HEK293 (cell line): ENCODE measurements around the gene MBOAT2.

Source experiments
- KLF10 ChIP-seq: fragments of 450-650 bp; IDR thresholded peaks from 2 replicates; pipeline ENCODE4 v1.5.1; 2018; ENCODE audit warnings: missing biosample characterization, mild to moderate bottlenecking, missing genetic modification characterization
- YY2 ChIP-seq: fragments of 450-650 bp; formaldehyde crosslinking; IDR thresholded peaks from 2 replicates; pipeline ENCODE4 v1.5.1; 2016; ENCODE audit warnings: missing biosample characterization, missing genetic modification characterization
- ZBTB8A ChIP-seq: fragments of 450-650 bp; formaldehyde crosslinking; IDR thresholded peaks from 2 replicates; pipeline ENCODE4 v1.5.1; 2016; ENCODE audit warnings: missing biosample characterization, missing genetic modification characterization
- ZFP3 ChIP-seq: fragments of 450-650 bp; formaldehyde crosslinking; IDR thresholded peaks from 2 replicates; pipeline ENCODE4 v1.5.1; 2016; ENCODE audit warnings: low read depth, missing biosample characterization, missing genetic modification characterization
- ZNF239 ChIP-seq: fragments of 450-650 bp; formaldehyde crosslinking; IDR thresholded peaks from 2 replicates; pipeline ENCODE4 v1.5.1; 2016; ENCODE audit warnings: missing biosample characterization, missing genetic modification characterization
- ZNF707 ChIP-seq: fragments of 450-650 bp; formaldehyde crosslinking; IDR thresholded peaks from 2 replicates; pipeline ENCODE4 v1.5.1; 2016; ENCODE audit warnings: missing biosample characterization, missing genetic modification characterization
- TF ChIP-seq, protein P1 (sequence below): fragments of 450-650 bp; formaldehyde crosslinking; IDR thresholded peaks from 2 replicates; pipeline ENCODE4 v1.5.1; 2016; ENCODE audit warnings: missing biosample characterization, missing genetic modification characterization
- TF ChIP-seq, protein P2 (sequence below): fragments of 450-650 bp; formaldehyde crosslinking; IDR thresholded peaks from 2 replicates; pipeline ENCODE4 v1.5.1; 2016; ENCODE audit warnings: missing biosample characterization, missing genetic modification characterization, low read depth

DNA sequence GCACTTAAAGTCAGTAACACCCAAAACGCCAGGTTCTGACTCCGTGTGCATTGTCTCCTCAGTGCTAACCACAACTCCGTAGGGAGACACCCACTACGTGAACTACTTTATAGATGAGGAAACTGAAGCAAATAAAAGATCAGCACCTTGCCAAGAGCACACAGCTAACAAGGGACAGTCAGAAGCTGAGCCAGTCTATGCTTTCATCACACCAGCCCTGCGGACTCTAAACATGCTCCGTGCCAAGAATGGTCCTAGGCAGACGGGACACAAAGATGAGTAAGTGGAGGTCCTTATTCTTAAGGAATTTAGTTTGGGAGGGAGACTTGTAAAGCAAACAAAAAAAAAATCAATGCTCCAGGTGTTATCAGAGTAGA is 9.6 kb downstream of the MBOAT2 start:
- TF ChIP-seq YY2 (tag by site-specific recombination) (no peak), ZBTB8A (tag by site-specific recombination) (0 out of 2 replicates have a peak, but pooled peaks have one; percentile 20), KLF10 (tag by site-specific recombination) (no peak), ZNF239 (tag by site-specific recombination) (no peak), ZFP3 (no peak), ZNF707 (no peak)
- TF ChIP-seq, protein P1, sequence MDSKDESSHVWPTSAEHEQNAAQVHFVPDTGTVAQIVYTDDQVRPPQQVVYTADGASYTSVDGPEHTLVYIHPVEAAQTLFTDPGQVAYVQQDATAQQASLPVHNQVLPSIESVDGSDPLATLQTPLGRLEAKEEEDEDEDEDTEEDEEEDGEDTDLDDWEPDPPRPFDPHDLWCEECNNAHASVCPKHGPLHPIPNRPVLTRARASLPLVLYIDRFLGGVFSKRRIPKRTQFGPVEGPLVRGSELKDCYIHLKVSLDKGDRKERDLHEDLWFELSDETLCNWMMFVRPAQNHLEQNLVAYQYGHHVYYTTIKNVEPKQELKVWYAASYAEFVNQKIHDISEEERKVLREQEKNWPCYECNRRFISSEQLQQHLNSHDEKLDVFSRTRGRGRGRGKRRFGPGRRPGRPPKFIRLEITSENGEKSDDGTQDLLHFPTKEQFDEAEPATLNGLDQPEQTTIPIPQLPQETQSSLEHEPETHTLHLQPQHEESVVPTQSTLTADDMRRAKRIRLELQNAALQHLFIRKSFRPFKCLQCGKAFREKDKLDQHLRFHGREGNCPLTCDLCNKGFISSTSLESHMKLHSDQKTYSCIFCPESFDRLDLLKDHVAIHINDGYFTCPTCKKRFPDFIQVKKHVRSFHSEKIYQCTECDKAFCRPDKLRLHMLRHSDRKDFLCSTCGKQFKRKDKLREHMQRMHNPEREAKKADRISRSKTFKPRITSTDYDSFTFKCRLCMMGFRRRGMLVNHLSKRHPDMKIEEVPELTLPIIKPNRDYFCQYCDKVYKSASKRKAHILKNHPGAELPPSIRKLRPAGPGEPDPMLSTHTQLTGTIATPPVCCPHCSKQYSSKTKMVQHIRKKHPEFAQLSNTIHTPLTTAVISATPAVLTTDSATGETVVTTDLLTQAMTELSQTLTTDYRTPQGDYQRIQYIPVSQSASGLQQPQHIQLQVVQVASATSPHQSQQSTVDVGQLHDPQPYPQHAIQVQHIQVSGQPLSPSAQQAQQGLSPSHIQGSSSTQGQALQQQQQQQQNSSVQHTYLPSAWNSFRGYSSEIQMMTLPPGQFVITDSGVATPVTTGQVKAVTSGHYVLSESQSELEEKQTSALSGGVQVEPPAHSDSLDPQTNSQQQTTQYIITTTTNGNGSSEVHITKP: no peak
- TF ChIP-seq, protein P2, sequence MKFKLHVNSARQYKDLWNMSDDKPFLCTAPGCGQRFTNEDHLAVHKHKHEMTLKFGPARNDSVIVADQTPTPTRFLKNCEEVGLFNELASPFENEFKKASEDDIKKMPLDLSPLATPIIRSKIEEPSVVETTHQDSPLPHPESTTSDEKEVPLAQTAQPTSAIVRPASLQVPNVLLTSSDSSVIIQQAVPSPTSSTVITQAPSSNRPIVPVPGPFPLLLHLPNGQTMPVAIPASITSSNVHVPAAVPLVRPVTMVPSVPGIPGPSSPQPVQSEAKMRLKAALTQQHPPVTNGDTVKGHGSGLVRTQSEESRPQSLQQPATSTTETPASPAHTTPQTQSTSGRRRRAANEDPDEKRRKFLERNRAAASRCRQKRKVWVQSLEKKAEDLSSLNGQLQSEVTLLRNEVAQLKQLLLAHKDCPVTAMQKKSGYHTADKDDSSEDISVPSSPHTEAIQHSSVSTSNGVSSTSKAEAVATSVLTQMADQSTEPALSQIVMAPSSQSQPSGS (tag by site-specific recombination): no peak
